Small intestine (tissue), 7 donors: Measurements from ENCODE around the gene BCOR. TPM values are rescaled to one million over a fixed set of nuclear protein-coding genes. Genes with fewer than 3 reads are reported as not detected.

ENCODE experiments used
- DNase-seq, 2 donors: peaks; one replicate each; pipeline versions ENCODE4 v3.0.0 to v3.0.0-alpha.2; 2013
- FAIRE-seq: peaks from 2 replicates; lab custom pipeline; 2012; peaks lifted over from hg19 to GRCh38; lab: Jason Lieb, UNC
- H3K27ac ChIP-seq, 3 donors: one replicate each; pipeline ENCODE4 v1.5.1; 2013; ENCODE audit warnings: low read length in 2 of 3, mild to moderate bottlenecking in 2 of 3, control low read depth in 1 of 3, inconsistent platforms in 1 of 3, low read depth in 1 of 3, moderate library complexity in 1 of 3
- H3K27me3 ChIP-seq, 3 donors: one replicate each; pipeline ENCODE4 v1.6.1; 2013; ENCODE audit warnings: low read length in 3 of 3, inconsistent platforms in 1 of 3; ENCODE audit not compliant: control insufficient read depth in 3 of 3, insufficient read depth in 3 of 3
- H3K36me3 ChIP-seq, 3 donors: one replicate each; pipeline ENCODE4 v1.6.1; 2013; ENCODE audit warnings: low read length in 3 of 3, inconsistent platforms in 1 of 3, low read depth in 1 of 3, mild to moderate bottlenecking in 1 of 3, moderate library complexity in 1 of 3; ENCODE audit not compliant: control insufficient read depth in 3 of 3, insufficient read depth in 2 of 3
- H3K4me1 ChIP-seq, 3 donors: one replicate each; pipeline ENCODE4 v1.6.1; 2013; ENCODE audit warnings: low read length in 2 of 3, inconsistent platforms in 1 of 3, low read depth in 1 of 3, mild to moderate bottlenecking in 1 of 3, moderate library complexity in 1 of 3; ENCODE audit not compliant: control insufficient read depth in 3 of 3, insufficient read depth in 2 of 3
- H3K4me3 ChIP-seq, 3 donors: one replicate each; pipeline ENCODE4 v1.5.1; 2013; ENCODE audit warnings: low read length in 3 of 3, control low read depth in 1 of 3, inconsistent platforms in 1 of 3, low read depth in 1 of 3, mild to moderate bottlenecking in 1 of 3, moderate library complexity in 1 of 3
- H3K9me3 ChIP-seq, 2 donors: one replicate each; pipeline ENCODE4 v1.6.1; 2013; ENCODE audit warnings: low read depth in 1 of 2, low read length in 1 of 2; ENCODE audit not compliant: control insufficient read depth in 2 of 2, insufficient read depth in 1 of 2
- WGBS, 3 donors: extraction: QIAGEN DNeasy Blood & Tissue Kit; methylation state at CpG; one replicate each; pipeline ENCODE4 v1.1.7; 2013; 5-methylcytosine and 5-hydroxymethylcytosine counted together
- polyA plus RNA-seq, 4 donors: library from polyadenylated mRNA; stranded (reverse) in 3 of 4; unstranded in 1 of 4; fragments of 200-250 nt in 3 of 4; fragments of 120-200 nt in 1 of 4; gene quantifications; one replicate each; pipeline versions ENCODE4 v1.2.1 to v1.2.3, GENCODE V29; 2013
- donor health status: healthy with polysubstance abuse.
- donor health status: control.
- donor health status: control.
- donor health status: Bipolar disorder and iron deficiency.
- donor health status: healthy.

Gene BCOR
- polyA plus RNA-seq, 4 donors: 5.1 to 38.1 (median 8.5) TPM

DNA sequence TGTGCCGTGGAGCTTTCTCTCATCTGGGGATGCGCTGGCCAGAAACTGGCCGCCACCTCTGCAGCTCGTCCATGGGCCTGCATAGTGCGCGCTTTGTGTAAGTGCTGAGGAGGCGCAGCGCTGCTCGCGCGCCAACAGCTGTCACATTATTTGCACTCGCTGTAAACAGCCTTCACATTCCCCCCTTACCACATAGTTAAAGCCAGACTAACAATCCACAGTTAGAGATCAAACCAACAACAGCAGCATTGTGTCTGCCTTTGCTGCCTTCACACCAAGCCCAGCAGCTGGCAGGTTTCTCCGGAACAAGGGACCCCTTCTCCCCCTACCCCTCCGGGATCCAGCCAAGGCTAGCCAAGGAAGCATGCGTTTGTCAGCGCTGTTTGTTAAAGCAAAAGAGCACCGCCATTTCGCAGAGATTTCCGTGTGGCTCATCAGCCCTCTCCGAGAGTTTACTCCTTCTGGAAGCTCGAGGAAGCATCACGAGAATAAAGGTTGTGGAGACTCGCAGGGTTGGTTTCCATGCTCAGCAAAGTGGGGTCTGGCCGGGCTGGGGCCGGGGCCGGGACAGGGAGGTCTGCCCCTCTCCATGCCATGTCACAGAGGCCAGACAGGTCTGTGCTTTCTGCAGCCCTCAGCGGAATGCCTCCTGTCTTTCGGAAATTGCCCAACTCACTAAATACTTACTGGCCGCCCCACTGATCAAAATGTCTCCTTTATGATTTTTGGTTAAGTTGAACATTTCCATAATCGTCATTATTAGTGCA is 11.0 kb downstream of the BCOR start:
- peaks cover 0 to 2% (median 0%) of the 10 kb centered on the region in 3 donors for H3K27me3 ChIP-seq
- H3K9me3 ChIP-seq: no peaks in the 10 kb centered on the region
- peak overlapping the region in 2 of 3 donors; percentile 39 to 53 for H3K27ac ChIP-seq
- peaks cover 0 to 21% (median 0%) of the 10 kb centered on the region in 3 donors for H3K36me3 ChIP-seq
- no peak for FAIRE-seq
- DNase-seq: peak in 1 of 2 donors; percentile 31
- WGBS, 3 donors: 53 to 73% (median 71%) methylated on average over 30 of the region's 30 CpGs
- H3K4me3 ChIP-seq: no peak overlapping the region
- peaks cover 1 to 83% (median 11%) of the 10 kb centered on the region in 3 donors for H3K4me1 ChIP-seq

DNA sequence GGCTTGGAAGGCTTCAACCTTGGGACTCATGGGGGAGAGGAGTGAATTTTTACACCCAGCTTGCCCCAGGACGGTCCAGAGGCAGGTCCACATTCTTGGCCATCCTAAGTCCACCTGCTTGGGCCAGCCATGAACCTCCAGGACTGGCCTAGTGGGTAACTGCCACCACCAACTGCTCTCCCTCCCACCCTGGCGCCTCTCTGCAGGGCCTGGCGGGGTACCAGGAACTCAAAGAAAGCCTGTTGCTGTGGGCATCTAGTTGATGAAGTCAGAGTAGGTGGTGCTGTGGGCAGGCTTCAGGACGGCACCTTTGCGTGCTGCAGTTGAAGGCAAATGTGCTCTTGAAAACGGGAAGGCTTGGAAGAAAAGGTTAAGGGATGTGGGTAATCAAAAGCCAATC is 12.0 kb downstream of the BCOR start:
- H3K4me1 ChIP-seq: peaks cover 0 to 78% (median 11%) of the 10 kb centered on the region in 3 donors
- FAIRE-seq (no peak), DNase-seq (no peak)
- 34 to 62% (median 43%) methylated on average over 6 of the region's 6 CpGs for WGBS, 3 donors
- no peaks in the 10 kb centered on the region for H3K9me3 ChIP-seq
- H3K27ac ChIP-seq: peak overlapping the region in 1 of 3 donors; percentile 63
- H3K36me3 ChIP-seq: peaks cover 0 to 25% (median 0%) of the 10 kb centered on the region in 3 donors
- peaks cover 0 to 2% (median 0%) of the 10 kb centered on the region in 3 donors for H3K27me3 ChIP-seq
- H3K4me3 ChIP-seq: no peak overlapping the region

DNA sequence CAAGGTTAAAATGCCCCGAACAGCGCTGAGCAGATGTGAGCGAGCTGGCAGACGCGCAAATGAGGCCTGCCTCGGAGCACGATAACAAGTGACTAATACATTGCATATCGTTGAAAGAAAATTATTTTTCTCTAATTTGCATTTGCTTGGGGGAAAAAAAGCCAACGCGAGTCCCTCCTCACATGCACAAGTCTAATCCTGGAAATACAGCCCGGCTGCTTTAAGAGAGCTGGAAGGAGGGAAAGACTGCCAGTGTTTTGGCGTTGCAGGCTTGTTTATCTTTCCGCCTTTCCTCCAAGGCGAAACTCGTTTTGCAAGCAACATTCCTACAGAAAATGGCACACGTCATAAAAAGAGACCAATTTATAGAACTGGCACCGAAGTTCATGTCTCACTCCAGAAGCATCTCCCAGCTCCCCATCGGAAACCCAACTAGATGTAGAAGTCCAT is 12.6 kb downstream of the BCOR start:
- Histone ChIP-seq H3K27ac (no peak overlapping the region), H3K36me3 (peaks cover 0 to 28% (median 0%) of the 10 kb centered on the region in 3 donors), H3K4me1 (peaks cover 0 to 77% (median 11%) of the 10 kb centered on the region in 3 donors), H3K9me3 (no peaks in the 10 kb centered on the region), H3K27me3 (no peaks in the 10 kb centered on the region), H3K4me3 (no peak overlapping the region)
- 13 to 36% (median 35%) methylated on average over 18 of the region's 18 CpGs for WGBS, 3 donors
- FAIRE-seq: no peak
- DNase-seq: peak in 1 of 2 donors; percentile 40

DNA sequence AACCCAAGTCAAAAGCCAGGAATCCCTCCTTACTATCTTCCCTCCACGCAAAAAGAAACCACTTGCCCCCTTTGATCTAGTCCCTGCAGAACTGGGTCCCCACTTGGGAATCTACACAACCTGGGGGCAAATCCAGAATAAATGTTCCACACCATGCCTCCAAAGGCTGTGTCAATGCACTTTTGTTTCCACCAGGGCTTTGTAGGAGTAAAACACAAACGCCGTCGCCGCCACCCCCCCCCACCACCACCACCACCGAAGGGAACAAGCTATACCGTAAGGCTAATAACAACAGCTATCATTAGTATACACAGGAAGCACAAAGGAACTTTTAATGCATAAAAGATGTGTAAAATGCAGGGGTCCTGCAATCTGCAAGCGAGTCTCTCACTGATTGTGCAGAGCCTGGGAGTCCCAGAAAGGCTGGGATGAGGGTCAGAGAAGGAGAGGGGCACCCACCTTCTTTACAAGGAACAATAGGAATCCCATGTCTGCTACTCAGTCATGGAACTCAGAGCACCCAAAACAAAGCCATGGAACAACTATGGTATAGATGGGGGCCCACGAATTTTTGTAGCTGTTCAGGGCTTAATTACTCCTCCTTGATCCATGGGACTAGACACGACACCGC is 13.2 kb downstream of the BCOR start:
- no peak for FAIRE-seq
- no peak overlapping the region for H3K4me3 ChIP-seq

DNA sequence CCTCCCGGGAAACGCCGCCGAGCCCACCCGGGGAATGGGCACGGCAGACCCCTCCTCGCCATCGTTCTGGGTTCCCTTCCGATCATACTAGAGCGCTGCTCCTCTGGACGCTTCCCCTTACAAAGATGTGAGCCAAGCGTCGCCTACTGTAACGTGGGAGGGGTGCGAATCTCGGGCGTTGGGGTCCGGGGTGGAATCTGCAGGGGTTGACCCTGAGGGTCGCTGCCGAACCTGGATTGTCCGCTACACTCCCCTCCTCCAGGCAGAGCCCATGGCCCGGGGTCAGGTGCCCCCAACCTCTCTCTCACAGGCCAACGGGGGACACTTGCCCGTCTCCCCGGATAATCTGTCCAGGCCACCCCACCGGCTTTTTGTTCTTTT is 13.8 kb downstream of the BCOR start:
- Histone ChIP-seq H3K27me3 (no peaks in the 10 kb centered on the region), H3K4me3 (peak overlapping the region in 2 of 3 donors; percentile 29 to 41), H3K36me3 (peaks cover 0 to 34% (median 0%) of the 10 kb centered on the region in 3 donors), H3K4me1 (peaks cover 0 to 66% (median 5%) of the 10 kb centered on the region in 3 donors), H3K9me3 (no peaks in the 10 kb centered on the region), H3K27ac (no peak overlapping the region)
- 20 to 28% (median 22%) methylated on average over 22 to 26 of the region's 26 CpGs for WGBS, 3 donors
- FAIRE-seq (no peak), DNase-seq (no peak)

More for the DNA sequence above, 13.2 kb downstream of the BCOR start:
- H3K4me1 ChIP-seq: peaks cover 0 to 73% (median 9%) of the 10 kb centered on the region in 3 donors
- H3K27ac ChIP-seq: no peak overlapping the region
- no peaks in the 10 kb centered on the region for H3K27me3 ChIP-seq
- DNase-seq: no peak
- peaks cover 0 to 29% (median 0%) of the 10 kb centered on the region in 3 donors for H3K36me3 ChIP-seq
- 7 to 37% (median 20%) methylated on average over 10 to 11 of the region's 11 CpGs for WGBS, 3 donors
- no peaks in the 10 kb centered on the region for H3K9me3 ChIP-seq

DNA sequence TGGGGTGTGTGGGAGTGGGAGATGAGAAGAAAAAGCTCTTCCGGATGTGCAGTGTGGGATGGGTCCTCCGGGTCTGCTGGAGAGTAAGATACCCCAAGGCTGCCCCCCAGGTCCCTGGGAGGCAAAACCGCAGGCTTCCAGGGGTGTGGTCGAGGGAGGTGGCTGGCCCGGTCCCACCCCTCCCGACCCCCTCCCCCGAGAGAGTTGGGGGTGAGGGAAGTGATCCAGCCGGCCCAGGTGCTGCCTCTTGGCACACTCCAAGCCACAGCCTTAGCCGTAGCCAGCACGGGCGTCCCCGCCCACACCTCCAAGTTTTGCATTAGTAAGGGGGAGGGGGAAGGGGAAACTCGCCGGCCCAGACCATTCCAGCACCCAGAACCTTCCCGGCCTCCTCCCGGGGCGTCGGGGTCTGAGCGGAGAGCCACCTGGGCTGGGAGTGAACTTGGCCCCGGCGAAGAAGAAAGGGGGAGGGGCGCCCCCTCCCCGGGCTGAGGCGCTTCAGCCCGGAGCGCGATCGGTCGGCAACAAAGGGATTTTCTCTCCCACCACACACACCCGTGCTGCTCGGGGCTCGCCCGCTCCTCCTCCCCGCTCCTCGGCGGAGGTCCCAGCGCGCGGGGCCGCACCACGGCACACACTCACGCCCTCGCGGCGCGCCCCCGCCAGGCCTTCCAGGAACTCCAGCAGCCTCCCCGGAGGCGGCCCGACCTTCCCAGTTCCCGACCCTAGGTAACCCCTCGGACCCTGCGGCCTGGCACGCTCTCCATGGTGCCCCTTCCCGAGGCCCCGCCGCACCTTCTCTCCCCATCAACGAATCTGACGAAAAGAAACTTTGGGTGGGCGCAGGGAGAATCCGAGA is 14.4 kb downstream of the BCOR start:
- peak in 1 of 2 donors; percentile 48 for DNase-seq
- whole genome bisulfite sequencing, 3 donors: 3 to 17% (median 16%) methylated on average over 18 to 57 of the region's 61 CpGs
- peaks cover 0 to 60% (median 5%) of the 10 kb centered on the region in 3 donors for H3K4me1 ChIP-seq
- no peaks in the 10 kb centered on the region for H3K9me3 ChIP-seq
- no peak for FAIRE-seq
- peak overlapping the region in 2 of 3 donors; percentile 29 to 41 for H3K4me3 ChIP-seq
- no peaks in the 10 kb centered on the region for H3K27me3 ChIP-seq
- peaks cover 0 to 35% (median 0%) of the 10 kb centered on the region in 3 donors for H3K36me3 ChIP-seq
- H3K27ac ChIP-seq: peak overlapping the region in 2 of 3 donors; percentile 16 to 23

DNA sequence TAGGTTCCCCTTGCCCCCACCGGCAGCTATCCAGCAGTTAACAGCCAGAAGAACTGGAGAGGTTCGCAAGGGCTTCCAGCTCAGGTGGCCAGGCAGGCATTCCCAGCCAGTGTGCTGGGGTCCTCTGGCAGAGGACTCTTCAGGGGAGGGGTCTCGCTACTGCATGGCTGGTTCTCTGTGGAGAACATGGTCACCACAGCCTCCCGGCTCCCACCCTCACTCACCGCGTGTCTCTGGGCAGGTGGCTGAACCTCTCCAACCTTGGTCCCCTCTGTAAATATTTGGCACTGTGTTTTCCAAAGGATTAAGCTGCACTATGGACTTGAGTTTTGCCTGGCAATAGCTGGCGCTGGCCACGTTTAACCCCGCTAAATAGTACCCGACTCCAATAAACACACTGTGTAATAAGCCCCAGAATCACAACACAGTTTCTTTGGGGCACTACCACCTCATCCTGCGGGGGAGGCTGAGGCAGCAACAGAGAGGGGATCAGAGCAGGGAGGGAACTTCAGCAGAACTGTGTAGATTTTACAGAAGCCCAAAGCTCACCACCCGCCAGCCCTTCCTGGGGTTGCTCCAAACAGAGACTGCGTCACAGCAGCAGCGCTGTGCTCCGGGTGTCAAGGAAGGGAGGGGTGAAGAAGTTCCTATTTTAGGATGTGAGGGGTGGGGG is 15.2 kb downstream of the BCOR start:
- H3K27me3 ChIP-seq: no peaks in the 10 kb centered on the region
- 21 to 46% (median 23%) methylated on average over 15 of the region's 15 CpGs for WGBS, 3 donors
- DNase-seq: no peak
- peaks cover 0 to 41% (median 0%) of the 10 kb centered on the region in 3 donors for H3K36me3 ChIP-seq
- no peak for FAIRE-seq
- H3K4me1 ChIP-seq: peaks cover 0 to 55% (median 5%) of the 10 kb centered on the region in 3 donors
- H3K4me3 ChIP-seq: no peak overlapping the region
- no peaks in the 10 kb centered on the region for H3K9me3 ChIP-seq
- peak overlapping the region in 1 of 3 donors; percentile 8 for H3K27ac ChIP-seq
